ENCODE measurements around the gene ANKRD24. TPM values are rescaled to one million over a fixed set of nuclear protein-coding genes. Genes with fewer than 3 reads are reported as not detected.

The ANKRD24 gene
- total RNA-seq, 1 donor from 2014 or later = not detected

DNA sequence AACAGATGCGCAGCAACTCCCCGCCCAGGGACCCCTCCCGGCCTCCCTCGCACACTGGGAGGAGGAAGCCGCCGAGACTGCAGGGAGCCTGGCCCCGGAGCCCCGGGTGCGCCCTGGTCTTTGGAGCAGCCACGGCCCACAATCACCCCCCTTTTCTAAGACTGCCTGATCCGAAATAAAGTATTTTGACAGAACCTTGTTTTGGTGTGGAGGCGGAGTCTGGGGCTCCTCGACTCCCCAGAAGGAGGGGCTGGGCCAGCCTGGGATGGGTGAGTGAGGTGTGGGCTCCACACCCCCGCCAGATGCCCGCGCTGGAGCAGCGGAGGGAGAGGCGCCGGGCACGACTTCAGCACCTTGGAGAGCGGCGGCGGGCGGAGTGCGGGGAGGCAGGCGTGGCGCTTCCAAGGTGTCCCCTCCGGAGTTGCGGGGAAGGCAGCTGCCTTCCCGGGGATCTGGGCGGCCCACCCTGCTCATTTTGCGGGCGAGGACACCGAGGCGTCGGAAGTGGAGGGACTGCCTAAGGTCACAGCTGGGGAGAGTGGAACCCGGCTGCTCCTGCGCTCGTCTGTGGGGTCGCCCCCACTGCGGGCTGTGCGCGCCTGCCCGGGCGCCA lies 9.5 kb upstream of the ANKRD24 start:
- H3K4me1 ChIP-seq (ENCODE audit: control insufficient read depth in 3 of 3, insufficient read depth in 3 of 3, low read length in 3 of 3) = no peaks in the 10 kb centered on the region
- H3K27ac ChIP-seq (ENCODE audit: low read depth, low read length) = no peak overlapping the region
- H3K27me3 ChIP-seq (ENCODE audit: control insufficient read depth in 3 of 3, insufficient read depth in 3 of 3, low read length in 3 of 3) = peaks cover 0 to 25% (median 23%) of the 10 kb centered on the region in 3 donors
- peaks cover 5 to 12% (median 9%) of the 10 kb centered on the region in 3 donors for H3K36me3 ChIP-seq (ENCODE audit: control insufficient read depth in 3 of 3, insufficient read depth in 3 of 3, low read length in 3 of 3)
- no peak overlapping the region for H3K9ac ChIP-seq (ENCODE audit: low read depth in 1 of 3, low read length in 3 of 3)
- H3K4me3 ChIP-seq (ENCODE audit: low read length in 3 of 3) = no peak overlapping the region
- no peaks in the 10 kb centered on the region for H3K9me3 ChIP-seq (ENCODE audit: control insufficient read depth in 3 of 3, low read length in 3 of 3)

DNA sequence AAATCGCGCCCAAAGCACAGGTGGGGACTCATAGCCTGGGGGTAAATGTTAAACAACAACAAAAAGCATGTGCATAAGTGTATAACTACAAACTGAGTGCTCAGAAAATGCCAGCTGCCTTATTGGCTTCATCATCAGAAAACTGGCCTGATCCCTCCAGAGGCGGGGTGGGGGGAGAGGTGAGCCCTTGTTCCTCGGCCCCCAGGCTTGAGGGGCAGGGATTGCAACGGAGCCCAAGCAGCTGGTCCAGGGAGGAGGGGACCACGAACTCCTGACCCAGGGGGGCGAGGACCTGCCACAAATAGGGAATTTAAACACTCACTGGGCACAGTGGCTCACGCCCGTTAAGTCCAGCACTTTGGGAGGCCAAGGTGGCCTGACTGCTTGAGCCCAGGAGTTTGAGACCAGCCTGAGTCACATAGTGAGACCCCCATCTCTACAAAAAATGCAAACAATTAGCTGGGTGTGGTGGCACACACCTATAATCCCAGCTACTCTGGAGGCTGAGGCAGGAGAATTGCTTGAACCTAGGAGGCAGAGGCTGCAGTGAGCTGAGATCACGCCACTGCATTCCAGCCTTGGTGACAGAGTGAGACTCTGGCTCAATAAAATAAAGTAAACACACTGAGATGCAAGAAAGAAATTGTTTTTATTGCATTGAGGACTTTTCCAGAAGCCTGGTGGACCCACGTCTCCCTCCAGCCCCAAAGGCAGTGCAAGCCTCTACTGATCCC lies 8.8 kb upstream of the ANKRD24 start:
- Histone ChIP-seq H3K36me3 (ENCODE audit: control insufficient read depth in 3 of 3, insufficient read depth in 3 of 3, low read length in 3 of 3) (peaks cover 5 to 12% (median 9%) of the 10 kb centered on the region in 3 donors), H3K27me3 (ENCODE audit: control insufficient read depth in 3 of 3, insufficient read depth in 3 of 3, low read length in 3 of 3) (peaks cover 0 to 21% (median 20%) of the 10 kb centered on the region in 3 donors), H3K27ac (ENCODE audit: low read depth, low read length) (no peak overlapping the region)

DNA sequence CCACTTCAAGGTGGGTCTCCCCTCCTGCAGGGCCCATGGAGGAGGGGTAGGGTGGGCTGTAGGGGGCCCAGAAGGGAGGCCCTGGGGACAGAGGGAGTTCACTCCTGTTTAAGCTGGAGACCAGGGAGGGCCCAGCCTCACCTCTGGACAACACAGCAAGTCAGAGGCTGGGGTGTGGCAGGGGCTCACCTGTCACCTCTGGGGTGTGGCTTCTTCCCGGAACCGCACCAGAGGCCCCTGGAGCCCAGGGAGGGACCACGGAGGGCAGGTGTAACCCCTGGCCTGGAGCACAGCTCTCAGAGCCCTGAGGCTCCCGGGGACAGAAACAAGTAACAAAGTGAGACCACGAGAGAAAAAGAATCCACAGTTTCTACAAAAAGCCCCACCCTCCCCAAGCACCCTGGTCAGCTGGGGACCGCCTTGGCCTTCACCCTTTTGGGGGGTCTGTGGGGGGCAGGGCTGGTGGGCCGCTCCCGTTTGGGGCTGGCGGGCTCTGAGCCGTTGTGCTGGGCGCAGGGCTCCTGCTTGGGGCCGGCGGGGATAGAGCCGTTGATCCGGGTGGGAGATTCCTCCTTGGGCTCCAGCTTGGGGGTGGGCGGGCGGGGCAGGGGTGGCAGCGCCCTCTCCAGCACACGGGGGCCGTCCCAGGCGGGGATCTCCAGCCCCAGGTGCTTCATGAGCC lies 8.1 kb upstream of the ANKRD24 start:
- no peak overlapping the region for H3K9ac ChIP-seq (ENCODE audit: low read depth in 1 of 3, low read length in 3 of 3)
- peaks cover 5 to 15% (median 12%) of the 10 kb centered on the region in 3 donors for H3K36me3 ChIP-seq (ENCODE audit: control insufficient read depth in 3 of 3, insufficient read depth in 3 of 3, low read length in 3 of 3)
- peaks cover 0 to 21% (median 20%) of the 10 kb centered on the region in 3 donors for H3K27me3 ChIP-seq (ENCODE audit: control insufficient read depth in 3 of 3, insufficient read depth in 3 of 3, low read length in 3 of 3)
- no peaks in the 10 kb centered on the region for H3K9me3 ChIP-seq (ENCODE audit: control insufficient read depth in 3 of 3, low read length in 3 of 3)
- H3K4me1 ChIP-seq (ENCODE audit: control insufficient read depth in 3 of 3, insufficient read depth in 3 of 3, low read length in 3 of 3) = no peaks in the 10 kb centered on the region
- no peak overlapping the region for H3K4me3 ChIP-seq (ENCODE audit: low read length in 3 of 3)
- no peak overlapping the region for H3K27ac ChIP-seq (ENCODE audit: low read depth, low read length)

More for the DNA sequence above, 8.8 kb upstream of the ANKRD24 start:
- H3K9me3 ChIP-seq (ENCODE audit: control insufficient read depth in 3 of 3, low read length in 3 of 3) = no peaks in the 10 kb centered on the region
- H3K4me1 ChIP-seq (ENCODE audit: control insufficient read depth in 3 of 3, insufficient read depth in 3 of 3, low read length in 3 of 3) = no peaks in the 10 kb centered on the region
- no peak overlapping the region for H3K4me3 ChIP-seq (ENCODE audit: low read length in 3 of 3)
- no peak overlapping the region for H3K9ac ChIP-seq (ENCODE audit: low read depth in 1 of 3, low read length in 3 of 3)

DNA sequence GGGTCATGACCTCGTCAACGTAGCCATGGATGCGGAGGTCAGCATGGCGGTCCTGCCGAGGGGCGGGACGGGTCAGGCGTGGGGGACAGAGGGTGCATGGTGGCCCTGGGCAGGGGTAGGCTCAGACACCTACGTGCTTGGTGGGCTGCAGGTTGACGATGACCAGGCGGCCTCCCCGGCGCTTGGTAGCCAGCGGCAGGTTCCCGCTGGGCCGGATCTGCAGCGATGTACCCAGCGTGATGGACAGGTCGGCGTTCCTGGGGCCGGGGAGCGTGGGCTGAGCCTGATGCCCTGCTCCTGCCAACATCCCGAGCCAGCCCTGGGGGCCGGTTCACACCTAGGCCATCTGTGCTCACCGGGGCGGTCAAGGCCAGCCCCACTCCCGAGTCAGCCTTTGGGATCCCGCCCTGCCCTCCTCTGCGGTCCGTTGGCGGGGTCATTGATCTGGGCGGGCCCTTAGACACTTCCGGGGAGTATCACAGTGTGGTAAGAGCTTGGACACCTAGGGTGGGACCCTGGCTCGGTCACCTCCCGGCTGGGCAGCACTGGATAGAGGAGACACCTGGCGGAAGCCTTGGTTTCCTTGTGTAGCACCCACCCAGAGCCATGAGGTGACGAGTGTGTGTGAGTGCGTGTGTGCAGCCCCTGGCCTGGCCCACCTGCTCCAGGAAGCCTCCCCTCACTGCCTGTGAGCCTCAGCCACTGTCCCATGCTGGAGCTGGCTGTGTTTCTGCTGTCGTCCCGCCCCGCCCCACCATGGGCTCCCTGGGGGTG lies 7.4 kb upstream of the ANKRD24 start:
- Histone ChIP-seq H3K4me1 (ENCODE audit: control insufficient read depth in 3 of 3, insufficient read depth in 3 of 3, low read length in 3 of 3) (no peaks in the 10 kb centered on the region), H3K27ac (ENCODE audit: low read depth, low read length) (no peak overlapping the region), H3K4me3 (ENCODE audit: low read length in 3 of 3) (no peak overlapping the region), H3K36me3 (ENCODE audit: control insufficient read depth in 3 of 3, insufficient read depth in 3 of 3, low read length in 3 of 3) (peaks cover 8 to 18% (median 16%) of the 10 kb centered on the region in 3 donors), H3K9ac (ENCODE audit: low read depth in 1 of 3, low read length in 3 of 3) (no peak overlapping the region), H3K27me3 (ENCODE audit: control insufficient read depth in 3 of 3, insufficient read depth in 3 of 3, low read length in 3 of 3) (peaks cover 0 to 21% (median 20%) of the 10 kb centered on the region in 3 donors), H3K9me3 (ENCODE audit: control insufficient read depth in 3 of 3, low read length in 3 of 3) (no peaks in the 10 kb centered on the region)

DNA sequence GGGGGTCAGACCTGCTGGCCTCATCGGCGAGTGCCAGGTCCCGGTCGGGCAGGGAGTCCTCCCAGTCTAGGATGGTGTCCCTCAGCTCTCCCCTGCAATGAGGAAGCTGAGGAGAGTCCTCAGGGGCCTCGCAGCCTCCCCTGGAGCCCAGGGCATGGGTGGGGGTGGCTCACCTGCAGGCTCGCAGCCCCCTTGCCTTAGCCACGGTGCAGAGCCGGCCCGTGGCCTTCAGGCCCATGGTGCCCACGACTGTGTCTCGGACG lies 6.9 kb upstream of the ANKRD24 start:
- Histone ChIP-seq H3K9me3 (ENCODE audit: control insufficient read depth in 3 of 3, low read length in 3 of 3) (no peaks in the 10 kb centered on the region), H3K27ac (ENCODE audit: low read depth, low read length) (no peak overlapping the region), H3K9ac (ENCODE audit: low read depth in 1 of 3, low read length in 3 of 3) (no peak overlapping the region), H3K27me3 (ENCODE audit: control insufficient read depth in 3 of 3, insufficient read depth in 3 of 3, low read length in 3 of 3) (peaks cover 0 to 21% (median 20%) of the 10 kb centered on the region in 3 donors), H3K4me1 (ENCODE audit: control insufficient read depth in 3 of 3, insufficient read depth in 3 of 3, low read length in 3 of 3) (peaks cover 0 to 2% (median 0%) of the 10 kb centered on the region in 3 donors), H3K36me3 (ENCODE audit: control insufficient read depth in 3 of 3, insufficient read depth in 3 of 3, low read length in 3 of 3) (peaks cover 8 to 24% (median 18%) of the 10 kb centered on the region in 3 donors), H3K4me3 (ENCODE audit: low read length in 3 of 3) (no peak overlapping the region)

DNA sequence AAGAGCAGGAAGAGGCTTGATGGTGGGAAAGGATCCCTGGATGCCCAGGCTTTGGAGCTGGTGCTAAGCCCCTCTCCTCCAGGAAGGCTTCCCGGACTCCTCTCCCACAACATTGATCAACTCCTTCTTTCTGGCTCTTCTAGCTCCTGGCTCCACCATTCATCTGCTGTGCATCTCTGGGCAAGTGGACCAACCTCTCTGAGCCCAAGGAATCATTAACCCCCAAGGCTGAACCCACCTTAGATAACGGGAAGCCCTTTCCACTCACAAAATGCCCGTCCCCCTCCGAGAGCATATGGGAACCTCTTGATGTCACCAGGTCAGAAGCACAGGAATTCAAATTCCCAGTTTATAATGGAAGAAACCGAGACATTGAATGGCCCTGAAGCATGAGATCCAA lies 5.3 kb upstream of the ANKRD24 start:
- no peak overlapping the region for H3K27ac ChIP-seq (ENCODE audit: low read depth, low read length)
- no peaks in the 10 kb centered on the region for H3K9me3 ChIP-seq (ENCODE audit: control insufficient read depth in 3 of 3, low read length in 3 of 3)
- H3K4me3 ChIP-seq (ENCODE audit: low read length in 3 of 3) = no peak overlapping the region
- peaks cover 11 to 16% (median 12%) of the 10 kb centered on the region in 3 donors for H3K4me1 ChIP-seq (ENCODE audit: control insufficient read depth in 3 of 3, insufficient read depth in 3 of 3, low read length in 3 of 3)
- H3K9ac ChIP-seq (ENCODE audit: low read depth in 1 of 3, low read length in 3 of 3) = no peak overlapping the region
- peaks cover 8 to 27% (median 18%) of the 10 kb centered on the region in 3 donors for H3K36me3 ChIP-seq (ENCODE audit: control insufficient read depth in 3 of 3, insufficient read depth in 3 of 3, low read length in 3 of 3)
- peaks cover 0 to 8% (median 8%) of the 10 kb centered on the region in 3 donors for H3K27me3 ChIP-seq (ENCODE audit: control insufficient read depth in 3 of 3, insufficient read depth in 3 of 3, low read length in 3 of 3)

DNA sequence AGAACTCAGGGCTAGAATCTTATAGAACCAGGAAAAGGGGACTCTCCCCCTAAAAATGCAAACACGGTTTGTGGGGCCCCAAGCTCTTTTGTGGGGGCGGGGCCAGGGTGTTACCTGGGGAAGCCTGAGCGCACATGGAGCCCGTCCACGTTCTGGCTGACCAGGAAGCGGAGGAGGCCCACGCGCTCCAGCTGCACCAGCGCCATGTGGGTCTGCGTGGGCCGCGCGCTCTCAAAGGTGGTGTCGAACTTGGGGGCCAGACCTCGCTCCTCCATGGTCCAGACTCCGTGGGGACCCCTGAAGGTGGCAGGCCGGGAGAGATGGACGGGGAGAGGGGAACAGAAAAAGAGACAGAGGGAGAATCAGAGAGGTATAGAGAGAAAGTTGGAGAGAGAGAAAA lies 3.5 kb upstream of the ANKRD24 start:
- Histone ChIP-seq H3K9ac (ENCODE audit: low read depth in 1 of 3, low read length in 3 of 3) (no peak overlapping the region), H3K9me3 (ENCODE audit: control insufficient read depth in 3 of 3, low read length in 3 of 3) (no peaks in the 10 kb centered on the region), H3K36me3 (ENCODE audit: control insufficient read depth in 3 of 3, insufficient read depth in 3 of 3, low read length in 3 of 3) (peaks cover 8 to 27% (median 18%) of the 10 kb centered on the region in 3 donors), H3K27ac (ENCODE audit: low read depth, low read length) (no peak overlapping the region), H3K27me3 (ENCODE audit: control insufficient read depth in 3 of 3, insufficient read depth in 3 of 3, low read length in 3 of 3) (no peaks in the 10 kb centered on the region), H3K4me1 (ENCODE audit: control insufficient read depth in 3 of 3, insufficient read depth in 3 of 3, low read length in 3 of 3) (peaks cover 18 to 30% (median 22%) of the 10 kb centered on the region in 3 donors), H3K4me3 (ENCODE audit: low read length in 3 of 3) (no peak overlapping the region)

DNA sequence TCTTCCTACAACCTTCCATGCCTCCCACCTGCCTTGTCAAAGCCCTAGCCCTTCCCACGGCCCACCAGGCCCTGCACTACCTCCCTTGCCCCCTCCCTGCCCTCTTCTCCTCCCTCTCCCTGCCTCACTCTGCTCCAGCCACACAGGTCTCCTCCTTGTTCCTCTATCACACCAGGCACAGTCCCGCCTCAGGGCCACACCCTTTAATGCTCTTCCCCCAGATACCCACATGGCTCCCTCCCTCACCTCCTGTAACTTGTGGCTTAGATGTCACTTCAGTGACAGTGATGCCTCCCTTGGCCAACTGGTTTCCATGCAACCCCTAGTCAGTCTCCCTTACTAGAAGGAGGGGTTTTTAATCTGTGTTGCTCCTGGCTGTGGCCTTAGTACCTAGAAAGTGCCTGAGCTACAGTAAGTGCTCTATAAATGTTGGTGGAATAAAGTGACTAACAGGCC lies 1.4 kb upstream of the ANKRD24 start:
- Histone ChIP-seq H3K4me1 (ENCODE audit: control insufficient read depth in 3 of 3, insufficient read depth in 3 of 3, low read length in 3 of 3) (peaks cover 21 to 37% (median 28%) of the 10 kb centered on the region in 3 donors), H3K27ac (ENCODE audit: low read depth, low read length) (no peak overlapping the region), H3K4me3 (ENCODE audit: low read length in 3 of 3) (peak overlapping the region in 2 of 3 donors; percentile 52 to 99), H3K9me3 (ENCODE audit: control insufficient read depth in 3 of 3, low read length in 3 of 3) (no peaks in the 10 kb centered on the region), H3K9ac (ENCODE audit: low read depth in 1 of 3, low read length in 3 of 3) (peak overlapping the region in 1 of 3 donors; percentile 45), H3K36me3 (ENCODE audit: control insufficient read depth in 3 of 3, insufficient read depth in 3 of 3, low read length in 3 of 3) (peaks cover 5 to 18% (median 9%) of the 10 kb centered on the region in 3 donors), H3K27me3 (ENCODE audit: control insufficient read depth in 3 of 3, insufficient read depth in 3 of 3, low read length in 3 of 3) (peaks cover 0 to 3% (median 0%) of the 10 kb centered on the region in 3 donors)

DNA sequence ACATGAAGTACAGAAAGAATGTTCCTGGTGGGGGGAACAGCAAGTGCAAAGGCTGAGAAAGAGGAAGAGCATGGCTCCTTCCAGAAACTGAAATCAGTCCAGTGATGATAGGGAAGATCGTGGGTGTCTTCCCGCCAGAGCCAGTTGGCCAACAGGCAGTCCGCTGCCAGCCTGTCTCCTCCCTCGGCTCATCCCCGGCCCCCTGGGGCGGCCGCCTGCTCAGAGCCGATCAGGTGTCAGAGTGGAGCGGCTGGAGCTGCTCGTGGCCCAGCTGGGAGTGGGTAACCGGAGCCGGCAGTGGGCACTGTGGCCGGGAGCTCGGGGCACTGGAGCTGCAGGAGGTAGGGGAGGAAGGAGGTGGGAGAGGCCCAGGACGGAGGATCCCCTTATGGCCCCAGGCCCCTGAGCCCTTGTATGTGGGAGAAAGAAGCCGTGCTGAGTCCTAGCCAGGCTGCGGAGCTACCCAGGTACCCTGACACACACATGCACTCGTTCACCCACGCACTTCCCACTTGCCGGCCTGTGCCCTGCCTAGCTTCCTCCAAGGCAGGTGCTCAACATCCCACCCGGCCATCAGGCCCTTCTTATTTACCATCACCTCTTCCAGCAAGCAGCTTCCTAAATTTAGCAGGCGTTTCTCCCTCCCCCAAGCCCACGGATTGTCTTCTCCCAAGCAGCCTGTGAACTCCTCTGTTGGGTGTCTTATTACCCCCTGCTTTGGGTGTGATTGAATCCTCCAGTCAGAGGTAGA lies 1.7 kb downstream of the ANKRD24 start:
- no peaks in the 10 kb centered on the region for H3K9me3 ChIP-seq (ENCODE audit: control insufficient read depth in 3 of 3, low read length in 3 of 3)
- peak overlapping the region in 1 of 3 donors; percentile 36 for H3K4me3 ChIP-seq (ENCODE audit: low read length in 3 of 3)
- H3K9ac ChIP-seq (ENCODE audit: low read depth in 1 of 3, low read length in 3 of 3) = peak overlapping the region in 1 of 3 donors; percentile 68
- peaks cover 0 to 9% (median 0%) of the 10 kb centered on the region in 3 donors for H3K27me3 ChIP-seq (ENCODE audit: control insufficient read depth in 3 of 3, insufficient read depth in 3 of 3, low read length in 3 of 3)
- no peak overlapping the region for H3K27ac ChIP-seq (ENCODE audit: low read depth, low read length)
- H3K36me3 ChIP-seq (ENCODE audit: control insufficient read depth in 3 of 3, insufficient read depth in 3 of 3, low read length in 3 of 3) = peaks cover 3 to 14% (median 5%) of the 10 kb centered on the region in 3 donors
- peaks cover 21 to 46% (median 33%) of the 10 kb centered on the region in 3 donors for H3K4me1 ChIP-seq (ENCODE audit: control insufficient read depth in 3 of 3, insufficient read depth in 3 of 3, low read length in 3 of 3)

Measured in skeletal muscle tissue (tissue), 4 donors.